ENCODE measurements around the gene ADNP. TPM values are rescaled to one million over a fixed set of nuclear protein-coding genes. Genes with fewer than 3 reads are reported as not detected.

The ADNP gene
- total RNA-seq, 1 donor from 2014 or later = 51.2 TPM

DNA sequence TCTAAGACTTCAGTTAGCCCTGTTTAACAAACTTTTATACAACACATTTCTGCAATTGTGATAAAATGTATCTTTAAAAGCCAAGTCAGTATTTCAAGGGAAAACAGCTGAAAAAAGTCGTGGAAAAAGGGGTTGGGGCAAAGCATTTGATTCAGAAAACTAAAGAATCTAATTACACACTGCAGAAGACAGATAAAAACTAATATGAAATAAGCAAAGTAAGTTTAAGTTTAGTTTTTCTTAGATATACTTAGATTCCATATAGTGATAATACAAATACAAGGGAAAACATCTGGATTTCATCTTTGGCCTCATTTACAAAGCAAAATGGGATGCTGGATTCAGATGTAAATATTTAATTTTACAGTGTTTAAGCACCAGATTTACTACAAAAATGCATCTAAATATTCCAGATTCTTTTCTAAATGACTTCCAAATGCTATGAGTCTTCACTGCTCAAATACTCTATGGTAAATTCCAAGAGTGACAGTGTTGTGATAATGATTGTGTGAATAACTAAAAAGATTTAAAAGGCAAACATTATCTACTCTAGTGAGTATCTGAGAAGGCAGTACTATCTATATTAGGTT lies 1.5 kb upstream of the ADNP start:
- DNase-seq (ENCODE audit: extremely low read depth, low read depth, low spot score) = no peak

DNA sequence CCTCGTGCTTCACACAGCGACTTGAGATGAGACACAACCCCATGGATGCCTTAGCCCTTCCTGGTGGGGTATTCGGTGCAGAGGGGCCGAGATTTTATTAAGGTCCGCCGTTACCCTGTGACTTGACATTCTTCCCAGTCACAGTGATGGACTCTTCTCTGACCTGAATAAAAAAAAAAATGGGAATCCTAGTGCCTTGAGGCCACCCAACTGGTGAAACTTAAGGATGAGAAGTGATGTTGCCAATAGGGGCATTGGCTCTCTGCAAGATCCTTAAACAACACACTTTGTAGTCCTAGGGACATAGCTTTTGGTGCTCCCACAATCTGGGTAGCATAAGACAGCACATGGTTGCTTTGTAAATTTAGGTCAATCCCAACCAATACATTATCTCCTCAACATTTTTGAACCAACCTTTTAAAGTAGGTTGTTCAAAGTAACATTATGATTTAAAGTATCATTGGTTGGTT lies 814 bp upstream of the ADNP start:
- no peak for DNase-seq (ENCODE audit: extremely low read depth, low read depth, low spot score)

DNA sequence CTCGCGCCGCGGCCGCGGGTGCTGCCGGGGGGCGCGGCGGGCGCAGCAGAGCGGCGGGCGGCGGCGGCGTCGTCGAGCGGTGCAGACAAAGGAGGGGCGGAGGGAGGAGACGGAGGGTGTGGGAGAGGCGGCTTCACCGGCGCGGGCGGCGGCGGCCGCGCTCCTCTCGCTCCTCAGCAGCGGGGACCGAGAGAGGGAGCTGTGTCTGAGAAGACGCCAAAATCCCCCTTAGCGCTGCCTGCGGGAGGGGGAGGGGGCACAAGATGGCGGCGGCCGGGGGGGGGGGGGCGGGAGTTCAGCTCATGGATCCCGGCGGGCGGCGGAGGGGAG lies 296 bp downstream of the ADNP start:
- DNase-seq (ENCODE audit: extremely low read depth, low read depth, low spot score) = no peak

DNA sequence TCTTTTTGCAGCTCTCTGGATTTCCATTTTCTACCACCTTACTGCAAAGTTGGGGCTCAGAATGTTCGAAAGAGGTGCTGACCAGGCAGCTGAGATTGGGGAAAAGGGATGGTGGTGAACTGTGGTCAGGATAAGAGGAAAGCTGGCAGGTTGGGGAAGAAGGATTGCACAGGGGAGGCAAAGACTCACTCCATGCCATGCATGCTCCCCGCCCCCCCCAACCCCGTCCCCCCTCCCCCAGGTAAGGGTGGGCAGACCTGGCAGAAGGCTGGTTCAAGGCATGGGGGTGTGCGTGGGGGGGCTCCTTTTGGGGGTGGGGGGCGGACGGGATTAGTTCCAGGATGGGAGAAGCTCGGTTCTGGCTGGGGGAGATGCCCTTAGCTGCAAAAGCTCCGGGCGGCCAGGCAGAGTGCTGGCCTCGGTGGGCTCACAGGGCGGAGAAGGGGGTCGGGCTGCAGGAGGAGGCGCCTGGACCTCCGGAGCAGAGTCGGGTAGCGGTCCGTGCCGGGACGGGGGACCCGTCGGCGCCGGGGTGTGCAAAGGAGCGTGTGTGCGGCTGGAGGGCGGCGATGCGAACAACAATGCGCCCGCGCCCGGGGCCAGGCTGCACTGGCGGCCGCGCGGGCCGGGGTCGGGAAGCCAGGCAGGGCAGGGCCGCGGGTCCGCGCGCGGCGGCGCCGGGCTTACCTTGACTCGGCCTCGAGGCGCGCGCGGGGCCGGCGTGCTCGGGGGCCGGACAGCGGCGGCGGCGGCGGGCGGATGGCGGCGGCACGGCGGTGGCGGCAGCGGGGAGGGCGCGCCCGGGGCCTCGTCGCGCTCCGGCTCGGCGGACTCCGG lies 880 bp downstream of the ADNP start:
- no peak for DNase-seq (ENCODE audit: extremely low read depth, low read depth, low spot score)

DNA sequence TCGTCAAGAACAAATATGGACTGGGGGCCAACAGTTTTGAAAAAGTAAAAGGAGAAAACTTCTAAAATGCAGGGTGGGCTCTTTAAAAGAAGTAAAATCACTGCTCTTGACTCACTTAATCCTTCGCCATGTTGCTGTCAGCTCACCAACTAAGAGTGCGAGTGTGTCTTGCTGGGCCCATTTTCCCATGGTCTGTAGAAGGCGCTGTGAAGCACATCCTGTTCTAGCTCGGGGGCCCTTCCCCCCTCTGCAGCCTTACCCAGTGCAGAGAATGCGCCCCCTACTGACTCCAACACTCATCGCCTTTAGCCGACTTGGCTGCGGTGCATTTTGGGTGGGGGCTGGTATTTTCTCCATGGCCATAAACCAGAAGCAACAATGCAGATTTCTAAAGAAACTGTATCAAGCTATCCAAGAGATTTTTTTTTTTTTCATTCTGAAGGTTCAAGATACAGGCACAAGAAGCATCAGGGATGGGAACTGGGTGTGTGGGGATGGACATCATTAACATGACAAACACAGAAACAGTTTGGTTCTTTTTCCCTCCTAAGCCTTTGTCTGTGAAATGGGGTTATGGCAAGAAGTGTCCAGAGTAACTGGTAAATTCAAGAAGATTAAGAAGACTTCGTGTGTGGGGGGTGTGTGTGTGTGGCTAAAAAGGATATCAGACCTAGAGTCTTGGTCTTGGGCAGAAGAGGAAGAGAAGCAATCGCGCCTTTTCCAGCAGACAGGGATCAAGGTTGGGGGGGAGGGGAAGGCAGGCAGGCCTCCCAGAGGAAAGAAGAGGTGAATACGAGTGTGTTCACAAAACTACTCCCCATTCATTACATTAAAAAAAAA lies 1.7 kb downstream of the ADNP start:
- peak; percentile 82 for DNase-seq (ENCODE audit: extremely low read depth, low read depth, low spot score)

DNA sequence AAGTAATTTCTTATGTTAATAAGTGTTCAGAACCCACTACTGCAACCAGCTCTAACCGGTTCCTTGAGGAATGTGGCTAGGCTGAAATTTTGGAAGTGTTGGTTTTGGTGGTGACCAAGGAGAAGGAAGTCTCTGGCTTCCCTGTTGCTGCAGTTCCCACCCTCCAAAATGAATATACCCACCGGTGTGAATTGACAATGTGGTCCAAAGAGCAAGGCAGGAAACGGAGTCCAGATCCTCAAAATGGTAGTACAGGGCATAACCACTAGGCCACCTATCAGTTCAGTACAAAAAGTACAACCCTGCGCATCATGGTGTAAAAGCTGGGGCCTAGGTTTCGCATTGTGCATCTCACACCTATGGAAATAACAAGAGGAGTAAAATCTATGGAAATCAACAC lies 2.8 kb downstream of the ADNP start:
- no peak for DNase-seq (ENCODE audit: extremely low read depth, low read depth, low spot score)

DNA sequence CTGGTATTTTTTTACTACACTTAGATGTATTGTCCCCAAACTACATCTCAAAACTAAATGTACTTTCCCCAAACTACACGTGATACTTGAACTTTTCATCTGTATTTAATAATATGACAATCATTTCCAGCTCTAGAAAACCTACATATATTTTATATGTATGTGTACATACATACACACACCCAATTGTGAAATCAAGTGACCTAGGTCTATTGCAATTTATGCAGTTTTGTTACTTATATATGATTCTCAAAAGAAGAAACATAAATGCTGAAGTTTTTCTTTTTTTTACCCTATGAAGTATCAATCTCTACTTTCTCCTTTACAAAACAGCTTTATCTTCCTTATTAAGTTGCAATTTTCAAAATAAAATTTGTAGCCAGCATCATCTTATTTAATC lies 4.7 kb downstream of the ADNP start:
- no peak for DNase-seq (ENCODE audit: extremely low read depth, low read depth, low spot score)

DNA sequence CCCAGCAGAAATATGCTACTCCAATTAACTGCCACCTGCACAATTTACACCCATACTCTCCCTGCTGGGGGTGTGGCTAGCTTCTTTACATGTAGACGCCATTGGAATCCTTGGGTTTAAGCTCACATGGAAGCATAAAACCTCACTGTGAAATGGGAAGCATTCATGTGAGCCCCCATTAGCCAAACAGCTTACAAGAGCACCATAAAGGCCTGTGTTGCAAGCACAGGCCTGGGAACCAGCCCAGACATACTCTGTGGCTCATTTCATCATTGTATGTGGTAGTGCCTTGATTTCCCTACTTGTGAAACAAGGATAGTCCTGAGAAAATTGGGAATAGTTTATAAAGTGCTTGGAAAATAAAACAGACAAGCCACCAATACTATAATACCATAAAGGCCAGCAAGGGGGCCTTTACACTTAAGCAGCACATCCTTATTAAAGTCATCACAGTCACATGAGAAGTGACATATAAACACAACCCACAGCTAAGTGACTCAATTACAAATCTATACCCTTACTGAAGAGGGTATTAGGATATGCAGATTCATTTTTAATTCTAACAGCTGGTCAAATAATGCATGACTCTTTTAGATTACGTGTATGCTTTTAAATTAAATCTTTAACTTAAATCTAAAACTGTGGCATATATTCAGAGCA lies 6.8 kb downstream of the ADNP start:
- no peak for DNase-seq (ENCODE audit: extremely low read depth, low read depth, low spot score)

DNA sequence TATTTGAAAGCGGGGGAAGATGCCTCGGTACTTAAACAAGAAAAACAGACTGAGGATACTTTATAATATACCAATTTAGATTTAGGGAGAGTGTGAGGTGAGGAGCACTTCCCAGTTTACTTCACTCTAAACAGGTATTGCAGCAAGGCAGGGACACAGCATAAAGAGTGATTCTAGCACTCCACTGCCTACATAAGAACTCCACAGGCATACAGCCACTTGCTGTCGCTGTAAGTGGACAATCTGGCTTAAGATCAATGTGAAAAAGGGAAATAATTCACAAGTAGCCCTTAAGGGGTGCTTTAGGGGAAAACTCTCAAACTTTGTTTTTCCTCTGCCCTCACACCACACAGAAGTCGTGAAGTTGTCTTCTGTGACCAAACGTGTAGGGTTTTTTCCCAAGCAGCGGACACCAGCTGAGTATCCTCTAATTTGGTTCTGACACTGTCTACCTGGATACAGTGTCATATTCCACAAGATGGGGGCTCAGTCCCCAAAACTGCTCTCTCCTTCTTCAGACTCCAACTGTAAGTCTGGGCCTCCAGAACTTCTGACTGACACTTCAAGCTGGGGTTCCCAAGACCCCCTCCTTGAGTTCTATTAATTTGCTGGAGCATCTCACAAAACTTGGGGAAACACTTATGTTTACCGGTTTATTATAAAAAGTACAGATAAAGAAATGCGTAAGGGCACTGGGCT lies 9.3 kb downstream of the ADNP start:
- DNase-seq (ENCODE audit: extremely low read depth, low read depth, low spot score) = no peak

DNA sequence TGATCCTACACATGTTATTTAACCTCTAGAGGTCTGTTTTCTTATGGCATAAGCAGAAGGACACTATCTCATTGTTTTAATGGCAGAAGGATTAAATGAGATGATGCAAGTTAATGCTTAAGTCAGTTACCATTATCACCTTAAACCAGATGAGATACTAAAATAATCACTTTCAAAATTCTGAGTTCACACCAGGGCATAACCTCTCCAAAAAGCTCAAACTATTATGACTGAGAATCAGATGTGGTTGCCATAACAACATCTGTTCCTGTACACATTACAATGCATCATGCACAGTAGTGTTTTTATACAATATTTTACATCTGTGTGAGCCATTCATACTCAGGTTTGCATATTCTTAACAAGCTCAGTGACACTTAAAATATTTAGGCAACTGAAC lies 10.2 kb downstream of the ADNP start:
- DNase-seq (ENCODE audit: extremely low read depth, low read depth, low spot score) = no peak

DNA sequence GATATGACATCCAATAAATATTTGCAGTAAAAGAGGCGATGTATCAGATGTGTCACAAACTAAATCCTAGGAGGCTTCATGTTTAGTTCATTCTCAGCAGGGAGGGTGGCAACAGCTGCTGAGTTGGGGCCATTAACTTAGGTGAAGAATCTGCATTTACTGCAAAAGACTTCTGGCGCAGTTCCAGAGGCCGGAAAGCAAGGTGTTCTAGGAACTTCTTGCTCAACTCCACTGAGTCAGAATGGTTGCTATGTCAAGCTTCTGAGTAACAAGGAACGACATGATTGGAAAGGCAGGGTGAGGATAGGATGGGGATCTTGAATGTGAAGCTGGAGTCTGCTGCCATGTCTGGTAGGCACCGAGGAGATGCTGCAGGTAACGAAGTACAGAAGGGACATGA lies 11.7 kb downstream of the ADNP start:
- DNase-seq (ENCODE audit: extremely low read depth, low read depth, low spot score) = no peak

DNA sequence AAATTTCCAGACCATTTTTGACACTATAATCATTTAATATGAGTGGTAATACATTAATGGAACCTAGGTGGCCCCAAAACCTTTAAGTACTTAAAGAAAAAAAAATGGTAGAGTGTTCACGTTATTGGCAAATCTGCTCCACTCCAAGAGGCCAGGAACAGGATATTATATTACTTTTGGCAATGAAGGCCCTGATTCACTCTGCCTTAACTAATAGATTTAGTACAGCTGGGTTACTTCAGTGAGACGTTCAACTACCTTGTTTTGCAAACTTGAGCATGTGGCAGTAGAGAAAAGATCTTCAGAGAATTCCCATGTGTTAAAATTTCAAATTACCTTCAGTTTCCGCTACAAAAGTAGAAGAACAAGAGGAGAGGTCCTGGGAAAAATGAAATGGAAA lies 12.8 kb downstream of the ADNP start:
- no peak for DNase-seq (ENCODE audit: extremely low read depth, low read depth, low spot score)

DNA sequence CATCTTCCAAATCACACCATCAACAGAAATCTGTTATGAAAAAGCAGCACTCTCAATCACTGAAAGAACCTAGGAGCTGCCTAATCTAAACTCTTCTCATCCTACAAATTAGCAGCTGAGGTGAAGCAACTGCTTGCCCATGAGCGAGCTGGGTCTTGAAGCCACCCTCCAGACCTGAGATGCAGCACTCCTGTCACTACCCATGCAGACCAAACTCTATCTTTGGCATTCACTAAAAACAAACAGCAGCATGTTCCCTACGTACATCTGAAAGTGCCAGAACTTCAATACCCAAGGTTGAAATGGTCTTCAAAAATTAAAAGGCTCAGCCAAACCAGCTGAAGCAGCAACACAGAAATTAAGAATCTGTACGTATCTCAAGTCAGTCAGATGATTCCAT lies 14.3 kb downstream of the ADNP start:
- DNase-seq (ENCODE audit: extremely low read depth, low read depth, low spot score) = no peak

DNA sequence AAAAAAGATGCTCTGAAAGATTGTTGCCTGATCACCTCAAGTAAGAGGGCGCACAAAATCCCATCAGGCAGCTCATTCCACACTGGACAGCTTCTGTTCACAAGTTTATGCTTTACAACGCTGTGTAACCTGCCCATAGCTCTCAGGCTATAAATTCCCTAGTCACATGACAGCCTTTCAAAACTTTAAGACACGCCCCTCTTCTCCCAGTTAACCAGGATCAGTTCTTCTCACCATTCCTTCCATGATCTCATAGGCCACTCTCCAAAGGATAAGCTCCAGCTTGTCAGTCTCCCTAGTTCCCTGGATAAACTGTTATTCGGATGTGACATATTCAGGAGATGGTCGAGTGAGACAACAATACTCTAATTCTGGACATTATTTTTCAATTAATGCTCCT lies 15.0 kb downstream of the ADNP start:
- DNase-seq (ENCODE audit: extremely low read depth, low read depth, low spot score) = no peak

DNA sequence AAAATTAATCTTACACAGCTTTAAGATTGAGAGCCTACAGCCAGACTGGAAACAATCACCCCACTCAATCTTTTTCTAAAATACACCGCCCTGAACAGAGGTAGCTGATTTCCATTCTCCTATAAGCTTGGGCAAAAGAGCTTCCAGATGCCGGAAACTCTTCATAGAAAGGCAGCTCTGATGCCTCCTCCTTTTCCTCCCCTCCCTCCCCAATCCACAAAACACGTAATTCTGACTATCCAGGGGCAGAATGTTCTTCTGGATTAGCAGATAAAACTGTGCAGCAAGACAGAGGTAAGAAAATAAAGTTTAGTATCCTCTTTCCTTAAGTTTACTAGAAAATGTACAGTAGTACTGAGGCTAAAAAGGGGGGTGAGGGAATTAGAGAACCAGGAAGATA lies 15.8 kb downstream of the ADNP start:
- no peak for DNase-seq (ENCODE audit: extremely low read depth, low read depth, low spot score)

DNA sequence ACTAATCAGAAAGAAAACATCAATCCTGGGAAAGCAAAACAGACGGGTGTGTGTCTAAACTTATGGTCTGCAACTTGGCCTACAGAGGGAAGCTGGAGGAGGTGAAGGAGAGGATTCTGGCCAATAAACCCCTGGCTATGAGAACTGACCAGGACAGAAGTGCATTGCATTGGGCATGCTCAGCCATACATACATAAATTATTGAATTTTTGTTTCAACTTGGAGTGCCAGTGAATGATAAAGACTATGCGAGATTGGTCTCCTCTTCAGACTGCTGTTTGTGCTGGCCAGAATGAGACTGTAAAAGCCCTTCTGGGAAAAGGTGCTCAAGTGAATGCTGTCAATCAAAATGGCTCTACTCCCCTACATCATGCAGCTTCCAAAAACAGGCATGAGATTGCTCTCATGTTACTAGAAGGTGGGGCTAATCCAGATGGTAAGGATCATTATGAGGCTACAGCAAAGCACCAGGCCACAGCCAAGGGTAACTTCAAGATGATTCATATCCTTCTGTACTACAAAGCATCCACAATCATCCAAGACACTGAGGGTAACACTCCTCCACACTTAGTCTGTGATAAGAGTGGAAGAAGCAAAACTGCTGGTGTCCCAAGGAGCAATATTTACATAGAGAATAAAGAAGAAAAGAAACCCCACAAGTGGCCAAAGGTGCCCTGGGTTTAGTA lies 17.4 kb downstream of the ADNP start:
- no peak for DNase-seq (ENCODE audit: extremely low read depth, low read depth, low spot score)

DNA sequence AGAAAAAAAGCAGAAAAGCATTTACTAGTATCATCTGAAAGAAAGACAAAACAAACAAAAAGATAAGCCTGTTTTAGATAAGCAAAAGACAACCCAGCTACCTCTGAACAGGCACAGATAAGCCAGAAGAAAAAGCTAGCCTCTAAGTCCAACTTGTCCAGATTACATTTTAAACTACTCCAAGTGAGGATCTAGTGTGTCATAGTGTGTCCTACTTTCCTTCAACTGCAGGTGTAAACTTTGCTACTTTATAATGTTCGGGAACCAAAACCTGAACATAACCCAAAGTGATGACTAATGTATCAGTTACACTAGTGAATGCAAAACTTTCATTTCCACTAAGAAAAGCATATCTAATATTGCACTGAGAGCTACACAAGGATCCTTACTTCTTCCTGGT lies 19.5 kb downstream of the ADNP start:
- DNase-seq (ENCODE audit: extremely low read depth, low read depth, low spot score) = no peak

DNA sequence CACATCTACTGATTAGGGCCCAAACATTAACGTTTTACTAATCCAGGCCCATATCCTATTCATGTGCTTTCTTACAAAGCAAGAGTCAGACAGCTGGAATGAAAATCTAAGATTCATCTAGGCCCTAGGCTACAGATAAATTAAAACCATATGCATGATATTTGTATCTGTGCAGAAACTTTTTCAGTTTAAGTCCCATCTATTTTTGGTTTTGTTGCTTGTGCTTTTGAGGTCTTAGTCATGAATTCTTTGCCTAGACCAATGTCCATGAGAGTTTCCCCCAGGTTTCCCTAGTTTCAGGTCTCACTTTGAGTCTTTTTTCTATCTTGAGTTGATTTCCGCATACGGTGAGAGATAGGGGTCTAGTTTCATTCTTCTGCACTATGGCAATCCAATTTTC lies 20.2 kb downstream of the ADNP start:
- no peak for DNase-seq (ENCODE audit: extremely low read depth, low read depth, low spot score)

DNA sequence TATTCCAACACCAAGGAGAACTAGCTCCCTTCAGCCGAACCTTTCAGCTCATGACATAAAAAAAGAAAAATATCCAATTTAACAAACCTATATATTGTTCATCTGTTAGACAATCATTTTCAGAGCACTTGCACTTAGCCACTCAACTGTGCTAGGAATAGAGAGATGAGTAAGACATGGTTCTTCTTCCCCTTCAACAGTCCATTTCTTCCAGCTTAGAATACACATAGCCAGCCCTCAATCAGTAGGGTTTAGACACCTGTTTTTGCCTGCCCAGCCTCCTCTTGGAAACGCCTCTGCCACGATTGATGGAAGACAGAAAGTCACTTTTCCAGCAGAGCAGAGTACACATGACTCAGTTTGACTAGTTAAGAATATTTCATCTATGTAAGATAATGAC lies 21.8 kb downstream of the ADNP start:
- DNase-seq (ENCODE audit: extremely low read depth, low read depth, low spot score) = no peak

DNA sequence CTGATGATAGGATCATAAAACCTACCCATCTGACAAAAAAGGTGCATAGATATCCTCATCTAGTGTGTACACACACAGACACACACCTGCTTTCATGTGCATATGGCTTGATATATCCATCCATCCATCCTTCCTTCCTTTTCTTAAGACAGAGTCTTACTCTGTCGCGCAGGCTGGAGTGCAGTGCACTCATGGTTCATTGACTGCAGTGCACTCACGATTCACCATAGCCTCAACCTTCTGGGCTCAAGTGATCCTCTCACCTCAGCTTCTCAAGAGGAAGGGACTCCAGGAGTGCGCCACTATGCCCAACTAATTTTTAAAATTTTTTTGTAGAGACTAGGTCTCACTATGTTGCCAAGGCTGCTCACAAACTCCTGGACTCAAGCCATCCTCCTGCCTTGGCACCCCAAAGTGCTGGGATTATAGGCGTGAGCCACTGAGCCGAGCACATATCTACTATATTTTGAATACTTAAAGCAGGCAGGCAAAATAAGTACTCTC lies 27.1 kb downstream of the ADNP start:
- DNase-seq (ENCODE audit: extremely low read depth, low read depth, low spot score) = no peak

All from glomerular endothelial cell (primary cell).